GM12892 (cell line): ENCODE measurements around the gene PROM1. TPM values are rescaled to one million over a fixed set of nuclear protein-coding genes. Genes with fewer than 3 reads are reported as not detected.

Experiments used
- DNase-seq: peaks from one replicate; pipeline ENCODE4 v3.0.0; 2011; ENCODE audit not compliant: insufficient read length
- FAIRE-seq: peaks from 2 replicates; lab custom pipeline; 2011; peaks lifted over from hg19 to GRCh38; lab: Jason Lieb, UNC
- POLR2A ChIP-seq: IDR thresholded peaks from 2 replicates; pipeline ENCODE4 v1.6.1; 2011; ENCODE audit warnings: low read depth, low read length, control low read depth
- POLR2AphosphoS5 ChIP-seq: IDR thresholded peaks from 2 replicates; pipeline ENCODE4 v1.6.1; 2011; ENCODE audit warnings: low read depth, low read length, control low read depth
- TAF1 ChIP-seq: IDR thresholded peaks from 2 replicates; pipeline ENCODE4 v1.6.1; 2011; ENCODE audit warnings: low read depth, mild to moderate bottlenecking, control low read depth, low read length, borderline replicate concordance
- polyA plus RNA-seq: library from polyadenylated mRNA; unstranded; fragments of >200 nt; gene quantifications from one replicate; pipeline ENCODE4 v1.2.1, GENCODE V29; 2012; ENCODE audit warnings: missing spikeins, inconsistent platforms; ENCODE audit not compliant: missing spikeins

The PROM1 gene, protein sequence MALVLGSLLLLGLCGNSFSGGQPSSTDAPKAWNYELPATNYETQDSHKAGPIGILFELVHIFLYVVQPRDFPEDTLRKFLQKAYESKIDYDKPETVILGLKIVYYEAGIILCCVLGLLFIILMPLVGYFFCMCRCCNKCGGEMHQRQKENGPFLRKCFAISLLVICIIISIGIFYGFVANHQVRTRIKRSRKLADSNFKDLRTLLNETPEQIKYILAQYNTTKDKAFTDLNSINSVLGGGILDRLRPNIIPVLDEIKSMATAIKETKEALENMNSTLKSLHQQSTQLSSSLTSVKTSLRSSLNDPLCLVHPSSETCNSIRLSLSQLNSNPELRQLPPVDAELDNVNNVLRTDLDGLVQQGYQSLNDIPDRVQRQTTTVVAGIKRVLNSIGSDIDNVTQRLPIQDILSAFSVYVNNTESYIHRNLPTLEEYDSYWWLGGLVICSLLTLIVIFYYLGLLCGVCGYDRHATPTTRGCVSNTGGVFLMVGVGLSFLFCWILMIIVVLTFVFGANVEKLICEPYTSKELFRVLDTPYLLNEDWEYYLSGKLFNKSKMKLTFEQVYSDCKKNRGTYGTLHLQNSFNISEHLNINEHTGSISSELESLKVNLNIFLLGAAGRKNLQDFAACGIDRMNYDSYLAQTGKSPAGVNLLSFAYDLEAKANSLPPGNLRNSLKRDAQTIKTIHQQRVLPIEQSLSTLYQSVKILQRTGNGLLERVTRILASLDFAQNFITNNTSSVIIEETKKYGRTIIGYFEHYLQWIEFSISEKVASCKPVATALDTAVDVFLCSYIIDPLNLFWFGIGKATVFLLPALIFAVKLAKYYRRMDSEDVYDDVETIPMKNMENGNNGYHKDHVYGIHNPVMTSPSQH
- polyA plus RNA-seq: 0.23 TPM

DNA sequence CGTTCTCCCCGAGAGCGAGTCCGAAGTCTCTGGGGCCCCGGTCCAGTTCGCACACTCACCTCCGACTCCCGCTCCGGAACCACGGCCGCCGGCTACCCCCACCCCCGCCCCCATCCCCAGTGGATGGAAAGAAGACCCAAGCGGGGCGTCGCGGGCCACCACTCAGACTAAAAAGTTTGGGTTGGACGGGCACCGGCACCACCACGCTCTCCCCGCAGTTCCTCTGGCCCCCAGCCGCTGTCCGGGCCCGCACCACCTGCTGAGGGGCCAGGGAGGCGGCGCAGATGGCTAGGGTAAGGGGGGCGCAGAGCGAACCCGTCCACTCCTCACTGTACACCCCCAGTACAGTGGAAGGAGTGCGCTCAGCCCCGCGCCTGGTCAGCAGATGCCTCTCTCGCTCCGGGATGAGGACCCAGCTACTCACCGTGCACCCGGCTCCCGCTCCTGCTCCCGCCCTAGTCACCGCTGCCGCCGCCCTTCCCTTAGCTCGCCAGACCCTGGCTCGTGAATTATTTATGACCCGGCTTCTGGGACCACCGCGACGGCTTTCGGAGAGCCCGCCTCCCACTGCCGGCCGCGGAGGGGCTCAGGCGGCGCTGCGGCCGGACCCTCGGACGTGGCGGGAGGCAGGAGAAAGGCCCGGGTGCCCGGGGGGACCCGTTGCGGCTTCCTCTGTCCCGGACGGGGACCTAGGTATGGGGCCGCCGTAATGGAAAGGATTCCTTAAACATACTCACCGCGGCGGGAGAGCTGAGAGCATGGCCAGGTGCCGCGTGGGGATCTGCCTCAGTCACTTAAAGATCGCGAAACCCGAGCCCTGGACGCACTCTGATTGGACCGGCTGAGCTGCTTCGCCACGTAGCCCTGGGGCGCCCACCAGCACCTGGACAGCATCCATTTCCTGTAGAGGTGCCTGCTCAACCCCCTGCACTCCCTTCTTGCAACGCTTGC, at the start of gene PROM1:
PROM1 (minus strand) TSS at position 783 of the 951 bp plus-strand sequence. CDS start 8,117 bp downstream, outside the sequence.
- TF ChIP-seq TAF1: no peak
- TF ChIP-seq POLR2AphosphoS5: no peak
- TF ChIP-seq POLR2A: no peak

DNA sequence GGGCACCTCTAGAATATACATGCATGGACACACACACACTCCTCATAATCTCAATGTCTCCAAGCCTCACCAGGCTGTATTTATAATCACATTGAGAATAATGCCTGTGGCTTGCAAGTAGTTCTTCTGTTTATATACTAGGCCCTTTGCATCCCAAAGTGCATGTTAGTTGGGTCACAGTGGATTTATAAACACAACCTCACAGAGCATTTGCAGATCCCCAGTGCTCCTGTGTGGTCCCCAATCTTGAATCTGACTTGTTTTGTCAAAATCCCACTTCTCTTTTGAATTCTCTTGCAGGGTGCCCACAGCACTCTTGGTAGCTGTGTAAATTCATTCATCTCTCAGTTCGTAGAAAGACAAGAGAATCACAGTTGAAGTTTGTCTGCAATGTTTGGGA, 49.6 kb upstream of the PROM1 start:
- TF ChIP-seq POLR2A: no peak
- TF ChIP-seq TAF1: no peak
- no peak for TF ChIP-seq POLR2AphosphoS5
- no peak for FAIRE-seq
- DNase-seq: no peak

More for the DNA sequence above, at the start of gene PROM1:
- FAIRE-seq (no peak), DNase-seq (peak; percentile 9)

DNA sequence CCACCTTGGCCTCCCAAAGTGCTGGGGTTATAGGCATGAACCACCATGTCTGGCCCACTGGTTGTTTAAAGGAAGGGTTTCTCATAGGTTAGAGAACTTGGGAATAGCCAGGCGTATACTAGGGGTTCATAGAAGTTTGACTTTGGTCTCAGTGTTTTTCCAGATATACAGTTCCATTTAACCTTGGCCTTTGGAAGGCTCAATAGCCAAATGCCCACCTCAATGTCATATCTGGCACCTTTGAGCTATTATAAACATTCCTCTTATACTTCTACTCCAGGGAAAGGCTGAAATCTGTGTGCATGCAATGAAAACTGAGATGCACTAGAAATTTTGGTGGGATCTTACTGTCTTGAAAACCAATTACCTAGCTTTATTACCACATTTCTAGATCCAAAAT, 47.5 kb upstream of the PROM1 start:
- DNase-seq: no peak
- no peak for FAIRE-seq
- no peak for TF ChIP-seq POLR2A
- no peak for TF ChIP-seq POLR2AphosphoS5
- no peak for TF ChIP-seq TAF1

DNA sequence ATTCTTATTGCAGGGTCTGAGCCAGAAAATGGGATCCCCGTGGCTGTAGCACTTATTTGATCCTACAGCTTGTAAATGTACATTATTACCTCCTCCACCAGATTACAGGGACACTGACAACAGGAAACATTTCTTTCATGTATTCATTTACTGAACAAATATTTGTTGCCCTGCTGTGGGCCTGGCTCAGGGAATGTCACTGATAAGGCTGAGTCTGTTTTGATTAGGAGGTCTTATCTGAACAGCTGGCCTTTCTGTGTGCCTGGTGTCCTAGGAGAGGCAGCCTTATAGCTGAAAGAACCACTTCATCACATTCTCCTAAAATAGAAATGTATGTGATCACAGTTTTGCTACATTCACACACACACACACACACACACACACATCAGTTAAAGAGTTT, 45.5 kb upstream of the PROM1 start:
- no peak for FAIRE-seq
- TF ChIP-seq POLR2AphosphoS5: no peak
- TF ChIP-seq POLR2A: no peak
- no peak for TF ChIP-seq TAF1
- no peak for DNase-seq

DNA sequence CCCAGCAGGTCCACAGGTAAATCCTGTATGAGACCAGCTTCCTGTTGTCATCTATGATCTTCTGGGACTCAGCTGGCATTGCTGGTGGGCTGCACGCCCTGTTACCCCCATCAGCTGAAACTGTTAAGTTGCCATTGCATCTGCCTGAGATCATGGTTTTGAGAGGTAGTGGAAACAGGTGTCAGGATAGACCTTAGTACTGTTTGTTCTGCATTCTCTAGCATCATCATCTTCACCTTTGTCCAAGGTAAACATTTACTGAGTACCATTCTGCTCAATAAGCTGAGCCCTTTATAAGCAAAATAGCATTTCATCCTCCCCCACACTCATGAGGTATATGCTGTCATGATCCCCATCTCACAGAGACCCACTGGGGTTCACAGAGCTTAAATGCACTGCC, 42.9 kb upstream of the PROM1 start:
- TF ChIP-seq POLR2A (no peak), POLR2AphosphoS5 (no peak), TAF1 (no peak)
- FAIRE-seq: no peak

DNA sequence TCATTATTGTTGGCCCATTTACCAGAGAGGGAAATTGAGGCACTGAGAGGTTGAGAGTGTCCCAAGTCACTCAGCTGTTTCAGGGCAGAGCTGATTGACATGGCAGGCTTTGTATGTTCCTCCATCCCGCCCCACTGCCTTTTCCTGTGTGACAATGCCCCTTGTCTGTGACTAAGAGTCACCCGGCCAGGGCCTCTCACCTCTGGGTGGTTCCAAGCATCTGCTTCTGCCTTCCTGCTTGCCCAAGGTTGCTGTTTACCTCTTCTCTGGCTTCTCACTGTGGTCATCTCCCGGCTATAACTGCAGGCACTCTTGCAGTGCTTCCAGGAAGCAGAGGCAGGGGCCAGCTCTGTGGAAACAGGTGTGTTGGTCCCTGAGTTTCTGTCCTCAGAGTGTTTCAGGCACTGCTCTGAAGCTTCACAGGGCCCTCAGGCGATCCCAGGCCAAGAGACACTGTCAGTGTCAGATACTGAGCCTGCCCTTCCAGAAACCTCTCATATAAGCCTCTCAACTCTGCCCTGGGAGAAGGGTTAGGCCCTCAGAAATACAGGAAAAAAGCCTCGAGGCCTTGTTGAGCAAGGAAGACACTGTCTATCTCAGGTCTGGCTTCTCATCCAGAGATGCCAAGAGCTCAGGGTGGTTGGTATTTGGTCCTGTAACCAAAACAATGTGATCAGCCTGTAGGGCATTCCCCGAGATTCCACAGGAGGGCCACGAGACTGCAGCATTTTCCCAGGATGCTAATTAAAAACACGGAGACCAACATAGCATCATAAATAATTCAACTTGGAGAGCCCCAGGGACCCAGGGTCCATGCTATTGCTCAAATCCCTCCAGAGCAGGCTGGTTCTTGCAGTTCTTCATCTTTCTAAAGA, 42.0 kb upstream of the PROM1 start:
- no peak for TF ChIP-seq POLR2AphosphoS5
- no peak for TF ChIP-seq TAF1
- TF ChIP-seq POLR2A: no peak
- DNase-seq (no peak), FAIRE-seq (no peak)

More for the DNA sequence above, 42.9 kb upstream of the PROM1 start:
- no peak for DNase-seq

DNA sequence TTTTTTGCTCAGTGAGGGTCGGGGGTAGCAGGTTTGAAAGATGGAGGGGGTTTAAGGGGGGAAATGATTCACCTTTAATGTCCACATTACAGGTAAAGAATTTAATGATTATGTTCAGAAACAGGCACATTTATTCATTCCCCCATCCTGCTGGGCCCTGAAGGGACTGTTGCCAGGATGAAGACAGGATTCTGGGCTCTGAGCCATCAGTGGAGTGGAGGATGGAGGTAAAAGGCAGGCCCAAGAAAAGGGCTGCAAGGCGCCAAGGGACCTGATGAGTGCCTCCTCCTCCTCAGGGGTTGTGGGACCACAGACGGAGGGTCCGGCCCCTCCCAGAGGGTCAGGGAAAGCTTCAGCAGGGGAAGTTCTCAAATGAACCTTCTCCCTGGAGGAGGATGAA, 40.4 kb upstream of the PROM1 start:
- DNase-seq (no peak), FAIRE-seq (no peak)
- TF ChIP-seq TAF1 (no peak), POLR2AphosphoS5 (no peak), POLR2A (no peak)

DNA sequence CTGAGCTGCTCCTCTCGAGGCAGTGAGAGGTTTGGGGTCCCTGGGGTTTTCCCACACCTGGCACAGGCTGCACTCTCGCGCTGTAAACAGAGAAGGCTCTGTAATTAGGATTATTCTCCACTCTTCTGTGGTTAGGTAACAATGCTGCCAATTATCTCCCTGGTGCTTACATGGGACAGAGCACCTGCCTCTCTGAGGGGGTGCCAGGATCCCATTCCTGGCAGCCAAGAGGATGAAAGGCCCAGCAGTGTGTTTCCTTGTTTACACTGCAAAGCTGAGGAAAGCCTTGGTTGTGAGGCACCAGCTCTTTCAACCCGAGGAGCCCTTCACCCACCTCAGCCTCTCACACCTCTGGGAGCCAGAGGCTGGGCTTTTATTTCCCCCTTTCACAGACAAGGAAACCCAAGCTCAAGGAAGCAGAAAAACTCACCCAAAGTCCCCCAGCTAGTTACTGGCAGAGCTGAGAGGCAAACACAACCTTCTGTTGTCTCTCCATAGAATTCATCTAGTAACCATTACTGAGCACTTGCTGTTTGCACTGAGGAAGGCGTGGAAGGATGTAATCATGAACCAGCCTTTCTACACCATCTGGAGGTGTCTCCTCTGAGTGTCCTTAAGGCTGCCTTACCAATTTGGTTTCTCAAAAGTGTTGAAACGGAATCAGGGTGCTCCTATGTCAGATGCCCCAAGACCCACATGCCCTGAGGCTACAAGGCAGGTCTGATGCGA, 39.7 kb upstream of the PROM1 start:
- no peak for FAIRE-seq
- TF ChIP-seq POLR2A (no peak), POLR2AphosphoS5 (no peak), TAF1 (no peak)
- DNase-seq: no peak

DNA sequence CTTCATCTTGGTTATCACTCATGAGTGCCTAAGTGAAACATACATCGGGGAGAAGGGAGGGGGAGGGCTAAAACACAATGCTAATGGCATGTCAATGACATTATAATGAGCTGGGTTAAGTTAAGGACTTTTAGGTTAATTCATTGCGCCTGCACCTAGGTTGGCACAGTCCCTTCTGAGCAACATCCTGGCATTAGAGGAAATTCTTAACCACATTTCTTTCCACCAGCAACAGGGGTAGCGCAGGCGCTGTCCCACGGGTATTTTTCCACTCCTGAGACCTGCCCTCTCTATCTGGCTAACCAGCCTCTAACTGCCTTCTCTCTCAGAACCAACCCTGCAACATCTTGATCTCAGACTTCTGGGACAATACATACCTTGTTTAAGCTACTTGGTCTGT, 39.0 kb upstream of the PROM1 start:
- DNase-seq (no peak), FAIRE-seq (no peak)
- TF ChIP-seq POLR2AphosphoS5: no peak
- TF ChIP-seq POLR2A: no peak
- no peak for TF ChIP-seq TAF1

DNA sequence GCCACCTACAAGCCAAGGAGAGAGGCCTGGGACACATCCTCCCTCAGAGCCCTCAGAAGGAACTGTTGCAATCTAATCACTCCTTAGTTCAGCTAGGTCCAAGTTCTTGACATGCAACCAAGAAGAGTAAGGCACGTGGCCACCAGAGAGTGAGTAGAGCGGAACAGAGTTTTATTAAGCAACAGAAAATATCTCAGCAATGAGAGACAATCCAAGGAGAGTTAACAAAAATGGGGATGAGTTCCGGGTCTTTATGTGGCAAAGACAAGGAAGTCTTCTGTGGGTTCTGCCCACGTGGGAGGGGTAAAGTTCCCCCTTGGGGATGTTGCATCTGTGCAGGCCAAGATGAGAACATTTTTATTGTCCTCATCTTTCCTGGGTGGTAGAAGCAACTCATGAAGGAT, 38.5 kb upstream of the PROM1 start:
- FAIRE-seq: no peak
- TF ChIP-seq POLR2A (no peak), POLR2AphosphoS5 (no peak), TAF1 (no peak)
- DNase-seq: no peak
